OCI-LY1 (cell line): Measurements from ENCODE around the gene B3GALT6.

Source experiments
- H2AFZ ChIP-seq: fragments of 200-600 bp; sonication (generic), shearing (Covaris generic); 2 replicates; pipeline ENCODE4 v1.6.0; 2014; ENCODE audit warnings: antibody characterized with exemption, mild to moderate bottlenecking, low read length
- H3F3A ChIP-seq: fragments of 200-600 bp; sonication (generic), shearing (Covaris generic); 2 replicates; pipeline ENCODE4 v1.6.0; 2014; ENCODE audit warnings: mild to moderate bottlenecking, antibody characterized with exemption, low read length, moderate library complexity; ENCODE audit not compliant: insufficient read depth
- H3K27ac ChIP-seq: fragments of 200-600 bp; sonication (generic); 2 replicates; pipeline ENCODE4 v1.5.1; 2014; ENCODE audit warnings: low read length, mixed run types, mild to moderate bottlenecking, low read depth; ENCODE audit not compliant: poor library complexity, severe bottlenecking
- H3K27me3 ChIP-seq: fragments of 200-600 bp; sonication (generic); 2 replicates; pipeline ENCODE4 v1.6.0; 2014; ENCODE audit warnings: antibody characterized with exemption, mild to moderate bottlenecking, low read length, moderate library complexity; ENCODE audit not compliant: insufficient read depth
- H3K36me3 ChIP-seq: fragments of 200-600 bp; sonication (generic); 2 replicates; pipeline ENCODE4 v1.6.1; 2014; ENCODE audit warnings: mild to moderate bottlenecking, antibody characterized with exemption, low read length, moderate library complexity, mixed read lengths; ENCODE audit not compliant: insufficient read depth
- H3K4me1 ChIP-seq: fragments of 200-600 bp; sonication (generic); 2 replicates; pipeline ENCODE4 v1.5.1; 2014; ENCODE audit warnings: mild to moderate bottlenecking, low read length, moderate library complexity; ENCODE audit not compliant: insufficient read depth, severe bottlenecking
- H3K4me2 ChIP-seq: fragments of 200-600 bp; sonication (generic), shearing (Covaris generic); 2 replicates; pipeline ENCODE4 v1.6.1; 2014; ENCODE audit warnings: low read length
- H3K4me3 ChIP-seq: fragments of 200-600 bp; sonication (generic); 2 replicates; pipeline ENCODE4 v1.5.1; 2014; ENCODE audit warnings: low read length, low read depth, mild to moderate bottlenecking, mixed read lengths; ENCODE audit not compliant: poor library complexity, severe bottlenecking
- H3K79me2 ChIP-seq: fragments of 200-600 bp; shearing (Covaris generic); 2 replicates; pipeline ENCODE4 v1.6.1; 2016; ENCODE audit warnings: mixed run types, low read length, mixed read lengths; ENCODE audit not compliant: insufficient read depth
- H3K9ac ChIP-seq: fragments of 200-600 bp; sonication (generic), shearing (Covaris generic); 2 replicates; pipeline ENCODE4 v1.6.1; 2014; ENCODE audit warnings: mild to moderate bottlenecking, low read length, mixed read lengths
- H3K9me2 ChIP-seq: fragments of 200-600 bp; sonication (generic), shearing (Covaris generic); 2 replicates; pipeline ENCODE4 v1.6.1; 2014; ENCODE audit warnings: low read depth, mild to moderate bottlenecking, low read length, mixed read lengths
- H3K9me3 ChIP-seq: fragments of 200-600 bp; shearing (Covaris generic); 2 replicates; pipeline ENCODE4 v1.6.1; 2014; ENCODE audit warnings: low read length, mixed read lengths
- H4K20me1 ChIP-seq: fragments of 200-600 bp; sonication (generic), shearing (Covaris generic); 2 replicates; pipeline ENCODE4 v1.6.0; 2016; ENCODE audit warnings: mild to moderate bottlenecking, low read length; ENCODE audit not compliant: insufficient read depth
- CTCF ChIP-seq: fragments of 200-600 bp; sonication (generic), shearing (Covaris generic); IDR thresholded peaks from 2 replicates; pipeline ENCODE4 v1.5.1; 2017; ENCODE audit warnings: mild to moderate bottlenecking, antibody characterized with exemption, low read length, moderate library complexity, mixed read lengths
- EZH2 ChIP-seq: fragments of 200-600 bp; sonication (generic), shearing (Covaris generic); IDR thresholded peaks from 2 replicates; pipeline ENCODE4 v1.8.0; 2017; ENCODE audit warnings: borderline replicate concordance, mixed run types, mild to moderate bottlenecking, antibody characterized with exemption, low read length, moderate library complexity, mixed read lengths

The B3GALT6 gene

DNA sequence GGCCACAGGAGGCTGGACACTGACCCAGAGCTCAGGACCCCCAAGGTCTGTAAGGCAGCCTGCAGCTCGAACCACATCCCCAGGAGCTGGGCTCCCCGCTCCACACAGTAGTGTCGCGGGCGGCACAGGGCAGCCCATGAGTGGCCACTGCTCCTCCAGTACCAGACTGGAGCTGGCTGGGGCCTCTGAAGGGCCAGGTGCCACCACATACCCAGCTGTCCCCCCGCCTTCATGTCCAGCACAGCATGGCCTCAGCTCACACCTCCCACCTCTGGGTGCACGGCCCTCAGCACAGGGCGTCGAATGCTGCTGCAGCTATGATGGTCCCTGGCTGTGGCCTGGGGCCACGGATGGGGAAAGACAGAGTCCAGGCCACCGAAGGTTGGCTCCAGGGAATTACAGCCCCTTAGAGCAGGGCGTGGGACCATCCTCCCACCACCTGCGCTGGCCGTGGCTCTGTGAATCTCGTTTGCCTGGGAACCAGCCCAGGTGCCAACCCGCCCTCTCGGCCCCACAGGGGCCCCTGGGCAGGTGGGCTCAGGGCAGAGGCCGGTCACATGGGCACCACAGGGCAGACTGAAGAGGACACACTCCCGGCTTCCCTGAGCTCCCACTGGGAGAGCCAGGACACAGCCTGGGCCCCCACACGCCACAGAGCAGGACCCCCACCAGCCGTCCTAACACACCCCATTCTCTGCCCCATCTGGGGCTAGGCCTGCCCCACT is 16.0 kb upstream of the B3GALT6 start:
- H3K27me3 ChIP-seq: 0 out of 2 replicates have a peak, but pooled peaks cover 8% of the 10 kb centered on the region
- no peaks in the 10 kb centered on the region for H3F3A ChIP-seq
- H3K9me3 ChIP-seq: no peaks in the 10 kb centered on the region
- no peaks in the 10 kb centered on the region for H3K9me2 ChIP-seq
- no peaks in the 10 kb centered on the region for H4K20me1 ChIP-seq
- H3K79me2 ChIP-seq: no peaks in the 10 kb centered on the region
- no peak overlapping the region for H2AFZ ChIP-seq
- H3K4me1 ChIP-seq: peaks cover 9% of the 10 kb centered on the region
- H3K36me3 ChIP-seq: peaks cover 52% of the 10 kb centered on the region
- no peak overlapping the region for H3K9ac ChIP-seq
- H3K4me3 ChIP-seq: no peak overlapping the region
- no peak overlapping the region for H3K4me2 ChIP-seq
- no peak for TF ChIP-seq CTCF
- TF ChIP-seq EZH2: no peak
- H3K27ac ChIP-seq: no peak overlapping the region

GRCh38 chr1:1216770-1217620 is 15.0 kb upstream of the B3GALT6 start:
- Histone ChIP-seq H3K4me3 (no peak overlapping the region), H3K9ac (no peak overlapping the region), H3K79me2 (no peaks in the 10 kb centered on the region), H3F3A (no peaks in the 10 kb centered on the region), H3K9me3 (no peaks in the 10 kb centered on the region), H3K9me2 (no peaks in the 10 kb centered on the region), H3K36me3 (peaks cover 61% of the 10 kb centered on the region), H3K4me2 (no peak overlapping the region), H3K27me3 (0 out of 2 replicates have a peak, but pooled peaks cover 8% of the 10 kb centered on the region), H4K20me1 (no peaks in the 10 kb centered on the region), H2AFZ (no peak overlapping the region), H3K27ac (no peak overlapping the region), H3K4me1 (peaks cover 9% of the 10 kb centered on the region)
- TF ChIP-seq CTCF (no peak), EZH2 (no peak)

DNA sequence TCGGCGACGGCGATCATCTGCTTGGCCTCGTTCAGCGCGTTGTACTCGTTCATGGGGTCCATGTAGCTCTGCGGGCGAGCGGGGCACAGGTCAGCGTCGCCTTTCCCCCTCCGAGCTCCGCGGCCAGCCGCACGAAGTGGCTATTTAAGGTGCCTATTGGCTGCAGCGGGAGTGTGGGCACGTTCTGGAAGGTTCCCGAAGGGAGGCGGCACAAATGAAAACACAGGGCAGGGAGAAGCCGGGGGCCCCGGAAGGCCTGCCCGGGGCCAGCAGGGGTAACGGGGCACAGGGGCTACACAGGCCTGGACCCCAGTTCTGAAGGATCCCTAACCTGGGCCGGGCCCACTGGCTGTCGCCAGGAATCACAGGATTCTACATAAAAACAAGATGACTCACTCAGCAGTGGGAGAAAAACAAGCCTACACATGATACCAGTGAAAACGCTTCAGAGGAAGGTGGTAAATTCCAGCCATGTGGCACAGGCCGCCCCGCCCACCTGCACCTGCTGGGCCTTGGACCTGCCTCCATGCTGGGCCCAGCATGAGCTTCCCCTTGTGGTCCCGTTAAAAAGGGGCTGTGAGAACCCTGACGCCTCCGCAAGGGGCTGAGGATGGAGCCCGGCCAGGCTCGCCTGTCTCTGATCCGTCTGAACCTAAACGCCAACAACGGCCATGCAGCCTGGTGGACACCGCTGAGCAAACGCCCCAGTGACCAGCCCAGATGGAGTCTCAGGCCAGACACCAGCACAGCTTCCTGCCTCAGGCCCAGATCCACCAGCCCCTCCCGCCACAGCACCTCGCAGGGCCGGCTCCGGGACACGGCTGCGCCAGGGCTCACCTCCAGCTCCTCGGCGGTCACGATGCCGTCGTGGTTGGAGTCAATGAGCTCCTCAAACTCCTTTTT is 14.2 kb upstream of the B3GALT6 start:
- no peaks in the 10 kb centered on the region for H3K9me3 ChIP-seq
- no peak overlapping the region for H2AFZ ChIP-seq
- H3K79me2 ChIP-seq: no peaks in the 10 kb centered on the region
- no peak for TF ChIP-seq EZH2
- no peak for TF ChIP-seq CTCF
- H3F3A ChIP-seq: no peaks in the 10 kb centered on the region
- H3K27ac ChIP-seq: no peak overlapping the region
- peaks cover 70% of the 10 kb centered on the region for H3K36me3 ChIP-seq
- no peaks in the 10 kb centered on the region for H3K9me2 ChIP-seq
- H3K27me3 ChIP-seq: 0 out of 2 replicates have a peak, but pooled peaks cover 7% of the 10 kb centered on the region
- no peak overlapping the region for H3K9ac ChIP-seq
- H3K4me2 ChIP-seq: no peak overlapping the region
- no peak overlapping the region for H3K4me3 ChIP-seq
- peaks cover 9% of the 10 kb centered on the region for H3K4me1 ChIP-seq
- H4K20me1 ChIP-seq: no peaks in the 10 kb centered on the region
